GM19324 (cell line): ENCODE data around the gene ABCC4.
A peak's percentile ranks its signal among the peaks of the same experiment; 100 is the strongest.

Experiments used
- ATAC-seq: cut with Tn5 transposase; IDR thresholded peaks from one replicate; pipeline ENCODE4 v1.9.1; 2021; ENCODE audit warnings: mild to moderate bottlenecking, moderate library complexity; ENCODE audit not compliant: unreplicated experiment, low FRiP score

Gene ABCC4

DNA sequence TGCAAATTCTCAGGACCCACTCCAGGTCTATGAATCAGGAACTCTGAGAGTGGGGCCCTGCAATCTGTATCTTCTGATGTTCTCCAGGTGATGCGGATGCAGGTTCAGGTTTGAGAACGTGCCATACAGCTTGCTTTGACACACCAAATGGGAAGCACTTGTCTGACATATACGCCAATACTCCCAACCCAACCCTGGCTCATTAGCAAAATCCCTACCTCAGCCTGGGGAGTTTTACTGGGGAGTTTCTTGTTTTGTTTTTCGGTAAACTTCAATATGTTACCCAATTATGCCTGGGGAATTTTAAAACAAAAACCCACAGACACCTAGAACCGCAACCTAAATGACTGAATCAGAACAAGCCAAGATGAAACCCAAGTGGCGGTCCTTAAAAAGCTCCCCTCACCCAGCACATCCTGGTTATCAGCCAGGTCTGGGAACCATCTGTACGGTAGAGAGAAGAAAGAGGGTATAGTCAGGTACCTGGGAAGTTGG is 41.2 kb downstream of the ABCC4 start:
- ATAC-seq, result peak; percentile 35

DNA sequence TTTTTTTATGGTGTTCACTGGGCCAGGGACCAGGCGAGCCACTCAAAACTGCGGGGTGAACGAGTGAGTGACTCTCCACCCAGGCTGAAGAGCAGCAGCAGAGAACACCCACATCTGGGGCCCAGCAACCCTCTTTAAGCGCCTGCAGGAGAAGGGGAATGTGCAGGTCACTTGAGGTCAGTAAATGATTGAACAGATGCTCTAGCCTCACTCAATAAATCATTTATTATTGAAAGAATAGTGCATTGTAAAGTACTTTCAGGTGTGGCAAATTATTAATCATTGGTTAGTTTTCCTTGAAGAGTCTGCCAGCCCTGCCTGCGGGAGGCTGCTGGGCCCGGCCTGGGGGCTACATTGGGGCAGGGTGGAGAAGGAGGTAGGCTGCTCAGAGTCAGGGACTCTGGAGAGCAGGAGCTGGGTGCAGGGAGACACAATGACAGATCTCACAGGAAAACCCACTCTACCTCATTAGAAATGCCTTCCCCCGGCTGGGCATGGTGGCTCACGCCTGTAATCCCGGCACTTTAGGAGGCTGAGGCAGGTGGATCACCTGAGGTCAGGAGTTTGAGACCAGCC is 42.5 kb downstream of the ABCC4 start:
- ATAC-seq, result peak; percentile 47

DNA sequence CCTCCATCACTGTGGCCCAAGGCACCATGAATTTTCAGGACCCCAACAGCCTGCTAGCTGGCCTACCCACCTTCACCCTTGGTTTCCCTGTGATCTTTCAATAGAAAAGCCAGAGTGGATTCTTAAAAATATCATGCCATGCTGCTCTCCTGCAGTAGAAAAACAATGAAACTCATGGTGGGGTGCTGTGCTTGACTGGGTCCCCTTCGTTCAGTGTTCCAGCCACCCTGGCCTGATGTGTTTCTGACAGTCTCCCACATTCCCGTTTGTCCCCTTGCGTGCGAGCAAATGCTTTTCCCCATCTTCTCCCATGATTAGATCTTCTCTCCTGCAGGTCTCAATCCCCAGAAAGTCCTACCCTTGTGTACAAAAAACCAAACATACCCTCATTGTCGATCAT is 43.2 kb downstream of the ABCC4 start:
- no peak for ATAC-seq

DNA sequence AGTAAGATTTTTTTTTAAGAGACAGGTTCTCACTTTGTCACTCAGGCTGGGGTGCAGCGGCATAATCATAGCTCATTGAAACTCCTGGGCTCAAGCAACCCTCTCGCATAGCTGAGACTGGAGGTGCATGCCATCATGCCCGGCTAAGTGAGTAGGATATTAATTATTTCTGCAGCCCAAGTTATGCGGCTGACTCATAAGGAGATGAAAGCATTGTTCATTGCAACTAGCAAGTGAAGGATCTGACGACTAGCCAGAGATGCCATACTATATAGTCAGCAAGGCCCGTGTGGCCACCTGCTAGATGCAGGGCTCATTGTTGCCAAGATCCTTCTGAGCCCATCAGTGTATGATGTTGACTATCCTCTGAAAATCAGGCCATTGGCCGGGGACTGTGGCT is 45.2 kb downstream of the ABCC4 start:
- ATAC-seq, result no peak

DNA sequence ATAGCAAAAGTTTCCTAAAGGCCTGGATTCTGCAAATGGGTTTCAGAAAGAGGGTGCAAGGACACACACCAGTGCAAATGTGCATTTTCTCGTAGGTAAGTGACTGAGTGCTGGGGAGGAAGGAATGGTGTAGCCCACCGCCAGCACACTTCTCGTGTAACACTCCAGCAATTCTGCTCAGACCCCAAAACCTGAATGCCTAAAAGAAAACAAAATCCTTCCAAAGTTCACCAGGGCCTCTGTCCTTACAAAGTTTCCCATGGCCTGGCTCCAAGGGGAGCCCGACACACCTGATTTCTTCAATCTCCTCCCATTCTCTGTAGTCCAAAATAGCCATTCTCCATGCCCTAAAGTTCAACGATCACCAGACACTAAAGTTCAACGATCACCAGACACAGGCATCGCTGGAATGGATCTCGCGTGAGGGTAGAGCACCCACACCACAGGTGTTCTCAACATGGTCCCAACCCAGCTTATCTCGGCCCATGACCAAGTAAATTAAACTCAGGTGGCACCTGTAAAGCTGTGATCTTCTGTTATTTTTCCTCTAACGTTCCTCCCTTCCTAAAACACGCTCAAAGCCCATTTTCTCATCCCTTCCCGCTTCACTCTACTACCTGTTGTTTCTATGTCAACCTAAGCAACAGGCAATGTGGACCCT is 46.0 kb downstream of the ABCC4 start:
- no peak for ATAC-seq

DNA sequence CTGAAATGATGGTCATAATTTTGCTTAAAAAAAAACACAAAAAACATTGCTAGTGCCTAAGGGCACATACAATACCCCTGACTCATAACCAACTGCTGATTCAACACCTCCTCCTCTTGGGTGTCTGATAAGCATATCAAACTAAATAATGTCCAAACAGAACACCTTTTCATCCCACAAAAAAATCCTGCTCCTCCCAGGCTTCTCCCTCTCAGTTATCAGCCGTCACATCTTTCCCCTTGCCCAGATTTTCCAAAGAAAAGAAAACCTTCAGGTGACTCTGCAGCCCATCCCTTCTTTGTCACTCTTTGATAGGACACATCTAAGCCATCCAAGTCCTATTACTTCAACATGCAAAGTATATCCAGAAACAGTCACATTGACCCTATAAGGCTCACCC is 46.9 kb downstream of the ABCC4 start:
- no peak for ATAC-seq

DNA sequence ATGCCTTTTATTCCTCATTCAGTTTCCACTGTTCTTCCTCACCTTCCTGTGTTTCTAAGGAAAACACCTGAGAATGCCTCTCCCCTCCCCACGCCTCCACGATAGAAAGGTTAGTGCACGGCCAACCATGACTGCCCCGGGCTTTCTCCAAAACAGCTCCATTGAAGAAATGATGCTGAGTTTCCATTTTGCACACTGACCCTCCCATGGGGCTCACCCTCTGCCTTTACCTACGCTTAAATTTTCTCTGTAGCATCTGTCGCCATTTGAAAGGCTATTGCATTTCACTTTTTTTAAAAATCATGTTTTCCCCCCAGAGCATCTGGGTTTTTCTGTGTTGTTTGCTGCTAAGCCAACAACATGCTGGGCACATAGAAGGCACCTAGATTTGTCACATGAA is 48.2 kb downstream of the ABCC4 start:
- ATAC-seq, result no peak

DNA sequence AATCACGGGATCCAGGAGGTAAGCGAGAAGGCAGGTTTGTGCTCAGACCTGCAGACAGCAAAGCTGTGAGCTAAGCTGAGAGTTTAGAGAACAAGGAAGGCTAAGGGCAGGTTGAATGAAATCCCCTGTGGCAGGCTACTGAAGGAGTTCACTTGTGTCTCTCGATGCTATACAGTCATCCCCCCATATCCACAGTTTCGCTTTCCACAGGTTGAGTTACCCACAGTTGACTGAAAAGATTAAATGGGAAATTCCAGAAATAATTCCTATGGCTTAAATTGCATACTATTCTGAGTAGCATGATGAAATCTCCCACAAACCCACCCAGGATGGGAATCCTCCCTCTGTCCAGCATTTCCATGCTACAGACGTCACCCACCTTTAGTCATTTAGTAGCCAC is 49.6 kb downstream of the ABCC4 start:
- no peak for ATAC-seq

DNA sequence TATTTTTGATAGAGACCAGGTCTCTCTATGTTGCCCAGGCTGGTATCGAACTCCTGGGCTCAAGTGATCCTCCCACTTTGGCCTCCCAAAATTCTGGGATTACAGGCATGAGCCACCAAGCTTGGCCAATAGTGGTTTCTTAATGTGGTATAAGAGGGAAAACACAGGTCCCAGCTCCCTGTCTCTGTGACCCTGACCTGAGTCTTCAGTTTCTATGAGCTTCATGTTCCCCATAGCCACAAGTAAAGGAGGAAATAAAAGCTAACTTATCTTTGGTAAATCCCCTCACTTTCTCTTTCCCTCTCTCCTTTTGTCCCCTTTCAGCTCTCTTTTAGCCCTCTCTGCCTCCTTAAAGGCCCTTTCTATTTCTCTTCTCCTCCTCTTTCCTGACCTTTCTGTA is 50.3 kb downstream of the ABCC4 start:
- ATAC-seq, result no peak

DNA sequence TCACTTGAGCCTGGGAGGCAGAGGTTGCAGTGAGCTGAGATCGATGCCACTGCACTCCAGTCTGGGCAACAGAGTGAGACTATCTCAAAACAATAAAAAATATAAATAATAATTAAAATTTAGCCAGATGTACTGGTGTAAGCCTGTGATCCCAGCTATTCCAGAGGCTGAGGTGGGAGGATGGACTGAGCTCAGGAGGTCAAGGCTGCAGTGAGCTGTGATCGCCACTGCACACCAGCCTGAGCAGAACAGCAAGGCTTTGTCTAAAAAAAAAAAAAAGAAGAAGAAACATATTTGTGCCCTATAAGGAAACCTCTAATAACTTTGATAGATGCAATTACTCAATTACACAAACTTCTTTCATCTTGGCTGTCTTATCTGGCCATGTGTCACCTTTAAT is 52.3 kb downstream of the ABCC4 start:
- ATAC-seq, result no peak

DNA sequence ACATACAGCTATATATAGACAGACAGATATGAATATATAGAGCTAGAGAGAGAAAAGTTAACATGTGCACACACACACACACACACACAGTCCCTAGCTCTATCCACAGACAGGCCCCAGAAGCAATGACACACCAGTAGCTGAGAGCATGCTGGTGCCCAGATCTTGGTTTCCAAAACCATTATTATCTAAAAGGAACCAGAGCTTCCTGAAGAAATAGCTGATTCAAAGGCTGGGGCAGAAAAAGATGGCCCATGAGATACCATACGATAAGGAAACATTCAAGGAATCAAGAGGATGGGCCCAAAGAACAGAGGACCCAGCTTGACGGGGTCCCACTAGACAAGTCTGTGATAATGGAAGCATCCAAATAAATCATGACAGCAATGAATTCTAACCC is 53.4 kb downstream of the ABCC4 start:
- no peak for ATAC-seq

DNA sequence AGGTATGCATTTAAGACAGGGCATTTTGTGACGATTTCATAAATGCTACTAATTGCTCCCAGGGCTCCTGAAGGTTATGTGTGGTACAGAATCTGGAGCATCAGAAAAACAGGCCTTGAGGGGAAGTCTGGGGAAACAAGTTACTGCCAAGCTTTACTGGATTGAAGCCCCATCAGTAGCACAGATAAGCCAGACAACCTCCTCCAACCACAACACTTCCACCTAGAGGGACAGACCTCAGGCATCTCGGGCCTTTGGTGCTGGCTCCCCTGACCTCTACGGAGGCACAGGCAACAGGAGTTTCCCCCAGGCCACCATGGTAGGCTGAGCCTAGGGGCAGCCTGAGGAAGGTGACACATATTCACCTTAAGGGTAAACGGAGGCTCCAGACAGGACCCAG is 54.1 kb downstream of the ABCC4 start:
- no peak for ATAC-seq

DNA sequence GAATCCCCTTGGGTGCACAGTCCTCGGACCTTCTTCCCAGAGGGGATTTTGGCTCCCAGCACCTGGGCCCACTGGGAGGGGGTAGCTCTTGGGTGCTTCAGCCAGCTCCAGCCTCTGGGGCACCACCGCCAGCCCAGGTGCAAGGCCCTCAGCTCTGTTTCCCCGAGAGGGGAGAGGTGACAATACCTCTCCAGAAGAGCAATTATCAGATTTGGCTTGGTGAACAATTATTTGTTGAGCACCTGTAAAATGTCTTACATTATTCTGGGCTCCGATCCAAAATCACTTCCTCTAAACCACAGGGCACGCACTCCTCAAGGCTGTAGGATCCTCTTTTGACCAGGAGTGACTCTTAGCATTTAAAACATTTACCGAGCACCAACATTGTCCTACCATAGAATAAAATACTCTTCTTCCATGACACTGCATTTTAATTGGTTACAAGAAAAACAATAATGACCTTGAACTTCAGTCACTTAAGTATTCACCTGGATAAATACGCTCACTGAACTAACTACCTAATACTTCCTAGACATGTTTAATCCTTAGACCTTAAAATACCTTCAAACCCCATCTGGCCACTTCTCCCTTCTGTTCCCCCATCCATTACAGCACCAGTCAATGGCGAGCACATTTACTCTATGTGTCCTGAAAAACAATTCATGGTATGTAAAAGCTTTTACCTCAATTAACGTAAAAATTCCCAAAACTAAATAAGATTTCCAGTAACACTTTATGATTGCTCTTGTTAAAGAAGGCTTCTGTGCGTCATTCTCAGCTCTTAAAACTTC is 54.8 kb downstream of the ABCC4 start:
- no peak for ATAC-seq

DNA sequence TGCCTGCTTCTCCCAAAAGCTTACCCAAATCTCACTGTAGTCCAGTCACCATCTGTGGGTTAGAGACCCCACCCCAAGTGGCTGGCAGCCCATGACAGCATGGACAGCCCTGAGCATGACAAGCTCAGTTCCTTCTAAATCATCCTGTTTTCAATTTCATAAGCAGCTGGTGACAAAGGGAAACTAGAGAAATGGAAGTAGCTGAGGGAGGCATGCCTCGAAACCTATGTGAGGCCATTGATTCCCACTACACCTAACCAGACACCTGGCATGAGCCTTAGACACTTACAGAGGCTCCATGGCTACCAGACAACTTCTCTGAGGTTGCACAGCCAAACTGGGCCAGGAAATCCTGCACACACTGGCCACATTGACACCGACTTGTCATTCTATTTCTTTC is 56.2 kb downstream of the ABCC4 start:
- no peak for ATAC-seq

DNA sequence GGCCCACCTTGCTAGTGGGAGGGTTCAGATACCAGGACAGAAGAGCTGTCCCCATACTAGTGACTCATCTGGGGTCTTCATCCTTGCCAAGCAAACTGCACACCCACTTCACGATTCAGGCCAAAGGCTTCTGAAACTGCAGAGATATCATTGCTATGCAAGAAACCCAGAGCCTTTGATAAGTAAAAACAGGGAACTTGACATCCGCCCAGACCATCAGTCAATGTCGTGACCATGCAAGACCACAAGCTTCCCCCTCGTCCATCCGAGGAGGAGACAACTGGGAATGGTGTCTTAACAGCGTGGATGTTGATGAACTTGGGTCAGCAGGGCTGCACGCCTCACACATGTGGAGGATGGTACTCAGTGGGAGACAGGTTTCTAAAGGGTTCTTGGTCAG is 58.0 kb downstream of the ABCC4 start:
- no peak for ATAC-seq

DNA sequence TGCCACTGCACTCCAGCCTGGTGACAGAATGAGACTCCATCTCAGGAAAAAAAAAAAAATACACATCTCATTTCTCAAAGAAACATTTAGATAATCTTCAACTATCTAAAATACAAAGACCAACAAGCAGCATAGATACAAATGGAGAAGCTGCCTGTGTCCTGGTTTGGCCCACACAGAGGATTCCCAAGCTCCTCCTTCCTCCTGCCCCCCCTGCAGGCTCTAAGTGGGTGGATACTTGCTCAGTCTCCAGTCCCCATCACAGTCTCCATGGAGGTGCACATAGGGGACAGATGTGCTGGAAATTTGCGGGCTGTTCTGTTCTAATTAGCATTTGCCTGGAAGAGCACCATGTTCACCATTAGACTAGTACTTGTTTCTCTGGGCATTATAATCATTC is 59.9 kb downstream of the ABCC4 start:
- no peak for ATAC-seq

DNA sequence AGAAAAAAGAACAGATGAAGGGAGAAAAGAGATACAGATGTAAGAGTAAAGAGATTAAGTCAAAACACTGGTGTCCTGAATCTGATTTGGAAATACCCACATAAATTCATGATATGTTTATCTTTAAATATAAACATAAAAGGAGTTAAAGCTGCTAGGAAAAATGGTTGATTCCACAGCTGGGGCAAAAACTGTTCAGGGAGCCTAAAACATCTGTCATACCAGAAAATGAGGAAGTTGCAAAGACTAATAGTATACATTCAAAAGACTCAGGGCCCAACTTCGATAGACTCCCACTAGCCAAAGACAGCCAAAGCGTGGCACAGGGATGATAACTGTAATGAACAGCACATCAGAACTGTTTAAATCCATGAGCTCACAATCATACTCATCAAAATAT is 62.0 kb downstream of the ABCC4 start:
- ATAC-seq, result no peak

DNA sequence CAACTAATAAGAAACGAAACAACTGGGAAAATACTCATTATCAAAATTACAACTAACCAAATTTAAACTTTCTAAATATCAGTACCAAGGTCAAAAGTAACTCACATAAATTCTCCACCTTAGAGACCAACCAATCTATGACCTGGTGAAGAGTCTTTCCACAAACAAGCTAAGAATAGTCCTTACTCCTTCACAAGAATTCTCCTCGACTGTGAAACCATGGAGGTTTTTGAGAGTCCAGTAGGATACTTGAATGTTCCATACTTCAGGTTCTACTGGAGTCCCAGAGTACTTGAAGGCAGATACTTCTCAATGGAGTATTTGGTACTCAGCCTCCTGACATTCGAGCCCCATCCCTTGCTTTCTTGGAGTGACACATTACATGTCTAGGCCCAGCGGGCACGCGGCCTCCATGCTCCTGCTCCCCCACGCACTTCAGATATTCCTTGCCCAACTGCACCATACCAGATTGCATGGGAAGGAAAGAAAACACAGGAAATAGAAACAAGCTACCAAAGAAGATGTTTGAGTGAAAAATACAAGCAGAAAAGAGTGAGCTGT is 63.9 kb downstream of the ABCC4 start:
- ATAC-seq, result no peak

DNA sequence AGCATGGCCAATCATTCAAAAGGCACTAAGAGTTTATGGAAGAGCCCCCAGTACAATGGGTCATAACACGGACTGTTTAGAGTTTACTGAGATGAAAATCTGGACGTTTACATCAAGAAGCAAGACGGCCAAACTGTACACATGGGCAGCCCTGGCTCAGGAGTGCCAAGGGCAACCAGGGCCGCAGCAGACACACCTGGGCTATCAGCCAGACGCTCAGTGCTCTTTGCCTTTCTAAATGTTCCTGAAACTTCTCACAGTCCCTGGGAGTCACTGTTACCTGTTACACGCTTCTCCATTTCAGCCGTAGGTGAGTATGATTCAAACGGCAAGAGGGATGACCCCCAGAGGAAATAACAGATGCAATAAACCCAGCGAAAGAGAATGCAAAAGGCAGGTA is 64.5 kb downstream of the ABCC4 start:
- no peak for ATAC-seq

DNA sequence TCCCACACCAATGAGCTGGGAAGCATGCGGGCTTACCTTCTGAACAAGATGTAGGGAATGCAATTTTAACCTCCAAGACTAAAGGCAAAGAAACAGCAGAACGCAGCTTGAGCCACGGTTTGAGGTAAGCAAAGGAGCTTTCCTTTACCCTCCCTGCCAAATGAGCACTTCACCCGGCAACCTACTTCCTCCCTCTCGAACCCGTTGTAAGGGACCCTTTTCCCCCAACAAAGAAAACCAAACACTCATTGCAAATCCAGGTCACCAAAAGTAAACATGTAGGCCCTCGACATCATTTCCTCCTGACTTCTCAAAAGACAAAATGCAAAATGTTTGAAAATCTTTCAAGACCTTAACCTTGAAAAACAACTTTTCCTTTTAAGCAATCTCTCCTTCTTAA is 65.3 kb downstream of the ABCC4 start:
- ATAC-seq, result no peak

DNA sequence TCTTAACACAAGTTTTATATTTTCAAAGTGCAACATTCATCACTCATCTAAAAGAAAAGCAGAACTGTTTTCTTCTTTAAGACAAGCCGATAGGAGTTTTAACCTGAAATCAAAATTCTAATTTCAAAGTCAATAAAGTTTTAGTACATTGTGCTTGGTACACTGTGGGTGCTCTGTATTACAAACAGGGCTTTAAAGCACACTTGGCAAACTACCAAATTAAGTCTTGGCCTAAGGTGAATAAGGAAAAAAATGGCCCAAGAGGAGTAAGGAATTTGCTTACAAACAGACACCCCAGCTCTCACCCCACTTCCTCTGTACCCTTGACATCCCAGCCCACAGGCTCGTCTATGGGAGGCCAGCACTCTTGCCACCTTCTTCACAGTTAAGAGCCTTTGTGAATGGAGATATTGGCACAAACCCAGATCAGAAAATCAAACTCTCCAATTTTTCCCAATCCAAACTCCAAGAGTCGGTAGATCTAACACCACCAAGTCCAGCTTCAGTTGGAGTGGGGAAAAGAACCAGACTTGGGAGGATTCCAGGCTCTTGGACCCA is 66.0 kb downstream of the ABCC4 start:
- ATAC-seq, result no peak
